Common myeloid progenitor, CD34-positive (primary cell): ENCODE data around the gene KCNMA1.

Source experiments
- CTCF ChIA-PET: fragments of 350-600 bp; sonication (Branson Sonifier 250); formaldehyde crosslinking; loops from one replicate; lab custom pipeline; 2021; ENCODE audit warnings: antibody characterized with exemption; lab: Charles Lee
- POLR2A ChIA-PET: fragments of 350-600 bp; sonication (Branson Sonifier 250); formaldehyde crosslinking; loops from one replicate; lab custom pipeline; 2021; ENCODE audit warnings: antibody characterized with exemption; lab: Charles Lee
- DNase-seq, 3 donors: peaks; one replicate each; pipeline versions ENCODE4 v3.0.0 to v3.0.0-alpha.2; 2013
- H3K27ac ChIP-seq, 2 experiments: 1 replicate in 1 of 2; 2 replicates in 1 of 2; pipeline ENCODE4 v1.7.0; 2013; ENCODE audit warnings: inconsistent platforms in 2 of 2, low read length in 2 of 2, mild to moderate bottlenecking in 2 of 2, low read depth in 1 of 2, moderate library complexity in 1 of 2; ENCODE audit not compliant: severe bottlenecking in 2 of 2, insufficient read depth in 1 of 2, poor library complexity in 1 of 2
- H3K27me3 ChIP-seq, 5 experiments: replicated peaks in 2 of 5; 1 replicate in 3 of 5; 2 replicates in 2 of 5; pipeline versions ENCODE4 v1.6.1 to v1.7.0; 2013; ENCODE audit warnings: low read length in 4 of 5, mild to moderate bottlenecking in 2 of 5, moderate library complexity in 2 of 5, inconsistent platforms in 1 of 5; ENCODE audit not compliant: insufficient read depth in 5 of 5, control insufficient read depth in 4 of 5
- H3K36me3 ChIP-seq, 4 experiments: 1 replicate in 2 of 4; 2 replicates in 2 of 4; pipeline versions ENCODE4 v1.6.1 to v1.7.0; 2013; ENCODE audit warnings: low read length in 3 of 4, control low read depth in 1 of 4, mild to moderate bottlenecking in 1 of 4; ENCODE audit not compliant: control insufficient read depth in 4 of 4, insufficient read depth in 4 of 4
- H3K4me1 ChIP-seq, 4 experiments: 1 replicate in 3 of 4; 2 replicates in 1 of 4; pipeline versions ENCODE4 v1.6.1 to v1.7.1; 2013; ENCODE audit warnings: low read length in 3 of 4, mild to moderate bottlenecking in 3 of 4, control low read depth in 1 of 4, inconsistent platforms in 1 of 4, moderate library complexity in 1 of 4; ENCODE audit not compliant: control insufficient read depth in 4 of 4, insufficient read depth in 4 of 4; ENCODE audit errors: control extremely low read depth in 1 of 4
- H3K4me3 ChIP-seq, 7 experiments: 1 replicate in 4 of 7; 2 replicates in 3 of 7; pipeline versions ENCODE4 v1.5.1 to v1.7.0; 2013; ENCODE audit warnings: mild to moderate bottlenecking in 7 of 7, low read length in 6 of 7, moderate library complexity in 6 of 7, inconsistent platforms in 2 of 7, low read depth in 2 of 7, control low read depth in 1 of 7; ENCODE audit not compliant: insufficient read depth in 4 of 7, control insufficient read depth in 1 of 7; ENCODE audit errors: extremely low read depth in 1 of 7
- H3K9me3 ChIP-seq, 5 experiments: 1 replicate in 4 of 5; 2 replicates in 1 of 5; pipeline versions ENCODE4 v1.6.1 to v1.7.1; 2013; ENCODE audit warnings: low read length in 4 of 5, mild to moderate bottlenecking in 2 of 5, inconsistent platforms in 1 of 5, low read depth in 1 of 5, moderate library complexity in 1 of 5; ENCODE audit not compliant: control insufficient read depth in 4 of 5, insufficient read depth in 2 of 5; ENCODE audit errors: control extremely low read depth in 1 of 5
- WGBS: methylation state at CpG from one replicate; pipeline ENCODE4 v1.1.5; 2013; ENCODE audit not compliant: insufficient coverage; 5-methylcytosine and 5-hydroxymethylcytosine counted together

The KCNMA1 gene

GRCh38 chr10:77325233-77325537 is 312.4 kb downstream of the KCNMA1 start:
- Histone ChIP-seq H3K27ac (no peak overlapping the region), H3K9me3 (no peaks in the 10 kb centered on the region), H3K27me3 (peaks cover 0 to 7% (median 2%) of the 10 kb centered on the region in 5 experiments), H3K4me3 (no peak overlapping the region), H3K36me3 (no peaks in the 10 kb centered on the region), H3K4me1 (no peaks in the 10 kb centered on the region)
- no peak for DNase-seq
- WGBS, result 100% methylated on average over 3 of the region's 4 CpGs
- CTCF ChIA-PET, result interaction anchor here (1.0 to 1.4 kb wide), 2 partner anchors 74 kb away, joined by 3 to 5 read pairs; no protein-coding TSS in a partner anchor
- POLR2A ChIA-PET, result no interaction called here

GRCh38 chr10:77321838-77322237 is 315.8 kb downstream of the KCNMA1 start:
- Histone ChIP-seq H3K27me3 (peaks cover 0 to 10% (median 6%) of the 10 kb centered on the region in 5 experiments), H3K36me3 (no peaks in the 10 kb centered on the region), H3K27ac (no peak overlapping the region), H3K9me3 (no peaks in the 10 kb centered on the region), H3K4me3 (no peak overlapping the region), H3K4me1 (no peaks in the 10 kb centered on the region)
- 85% methylated on average over 2 of the region's 3 CpGs for WGBS
- POLR2A ChIA-PET, result no interaction called here
- CTCF ChIA-PET, result interaction anchor here (1.0 kb wide), 1 partner anchor 9 kb away, joined by 3 read pairs; no protein-coding TSS in a partner anchor
- peak in 2 of 3 donors; percentile 22 to 27 for DNase-seq

GRCh38 chr10:77320971-77321471 is 316.6 kb downstream of the KCNMA1 start:
- POLR2A ChIA-PET, result no interaction called here
- DNase-seq, result no peak
- no peak overlapping the region for H3K4me3 ChIP-seq
- no peak overlapping the region for H3K27ac ChIP-seq
- 89% methylated on average over 1 of the region's 2 CpGs for WGBS
- no peaks in the 10 kb centered on the region for H3K36me3 ChIP-seq
- no peaks in the 10 kb centered on the region for H3K9me3 ChIP-seq
- H3K27me3 ChIP-seq, result peaks cover 0 to 13% (median 6%) of the 10 kb centered on the region in 5 experiments
- H3K4me1 ChIP-seq, result no peaks in the 10 kb centered on the region
- CTCF ChIA-PET, result interaction anchor here (0.9 to 1.0 kb wide), 2 partner anchors 8 to 19 kb away, joined by 3 read pairs; no protein-coding TSS in a partner anchor

DNA sequence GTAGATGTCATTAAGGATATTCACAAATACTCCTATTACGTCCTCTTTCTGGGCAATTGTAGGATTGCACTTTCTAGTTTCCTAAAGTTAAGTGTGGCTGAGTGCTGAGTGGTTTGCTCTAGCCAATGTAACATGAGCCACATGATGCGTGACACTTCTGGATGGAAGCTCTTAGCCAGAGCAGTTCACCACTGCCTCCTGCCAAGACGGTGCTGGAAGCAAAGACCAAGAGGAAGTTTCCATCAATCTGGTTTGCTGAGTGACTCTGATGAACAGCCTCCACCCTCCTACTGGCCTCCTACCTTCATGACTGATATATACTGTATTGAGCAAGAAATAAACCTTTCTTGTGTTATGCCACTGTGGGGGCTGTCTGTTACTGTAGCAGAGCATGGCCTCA is 318.1 kb downstream of the KCNMA1 start:
- H3K4me1 ChIP-seq, result no peaks in the 10 kb centered on the region
- no peaks in the 10 kb centered on the region for H3K36me3 ChIP-seq
- ChIA-PET CTCF (interaction anchor here (1.3 kb wide), 1 partner anchor 22 kb away, joined by 3 read pairs; no protein-coding TSS in a partner anchor), POLR2A (no interaction called here)
- H3K27me3 ChIP-seq, result peaks cover 0 to 14% (median 10%) of the 10 kb centered on the region in 5 experiments
- H3K9me3 ChIP-seq, result no peaks in the 10 kb centered on the region
- WGBS, result no CpG with 5 or more reads among the region's 3 CpGs
- no peak for DNase-seq
- no peak overlapping the region for H3K4me3 ChIP-seq
- H3K27ac ChIP-seq, result no peak overlapping the region

GRCh38 chr10:77318739-77319138 is 318.9 kb downstream of the KCNMA1 start:
- WGBS, result 100% methylated on average over 1 of the region's 3 CpGs
- DNase-seq, result no peak
- H3K36me3 ChIP-seq, result no peaks in the 10 kb centered on the region
- ChIA-PET POLR2A (no interaction called here), CTCF (interaction anchor here (1.3 kb wide), 1 partner anchor 21 kb away, joined by 3 read pairs; no protein-coding TSS in a partner anchor)
- H3K27me3 ChIP-seq, result peaks cover 0 to 18% (median 10%) of the 10 kb centered on the region in 5 experiments
- no peaks in the 10 kb centered on the region for H3K4me1 ChIP-seq
- H3K9me3 ChIP-seq, result no peaks in the 10 kb centered on the region
- H3K4me3 ChIP-seq, result no peak overlapping the region
- no peak overlapping the region for H3K27ac ChIP-seq

GRCh38 chr10:77317221-77317620 is 320.4 kb downstream of the KCNMA1 start:
- 74% methylated on average over 4 of the region's 5 CpGs for WGBS
- DNase-seq, result no peak
- peaks cover 0 to 15% (median 7%) of the 10 kb centered on the region in 5 experiments for H3K27me3 ChIP-seq
- H3K4me1 ChIP-seq, result no peaks in the 10 kb centered on the region
- ChIA-PET POLR2A (no interaction called here), CTCF (no interaction called here)
- H3K4me3 ChIP-seq, result no peak overlapping the region
- H3K27ac ChIP-seq, result no peak overlapping the region
- H3K9me3 ChIP-seq, result no peaks in the 10 kb centered on the region
- no peaks in the 10 kb centered on the region for H3K36me3 ChIP-seq

DNA sequence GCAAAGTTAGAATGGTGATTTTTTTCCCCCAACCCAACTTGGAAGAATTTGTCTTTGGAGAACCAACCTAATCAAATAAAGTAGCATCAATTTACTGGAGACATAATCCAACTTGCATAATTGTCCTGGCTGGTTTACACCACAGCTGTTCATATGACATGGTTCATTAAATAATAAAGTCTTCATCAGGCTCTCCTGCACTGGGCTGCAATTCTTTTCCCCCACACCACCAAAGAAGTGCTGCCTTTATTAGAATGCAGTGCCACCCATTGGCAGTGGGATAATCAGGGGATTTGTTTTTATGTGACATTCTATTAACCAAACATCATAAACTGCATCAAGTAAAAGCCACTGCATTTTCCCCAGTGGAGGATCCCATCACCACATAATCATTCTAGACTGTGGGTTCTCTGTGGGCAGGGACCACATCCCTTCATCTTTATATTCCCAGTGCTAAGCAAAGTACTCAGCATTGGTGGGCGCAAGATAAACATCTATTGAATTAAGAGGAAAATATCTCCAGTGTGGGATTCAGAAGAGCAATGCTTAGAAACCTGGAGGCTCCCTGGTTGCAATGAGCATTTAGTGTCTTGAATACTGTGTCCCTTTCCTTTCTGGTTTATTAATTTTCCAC is 322.0 kb downstream of the KCNMA1 start:
- WGBS, result 100% methylated on average over 1 of the region's 1 CpG
- no peaks in the 10 kb centered on the region for H3K4me1 ChIP-seq
- POLR2A ChIA-PET, result no interaction called here

More for the DNA sequence above, 322.0 kb downstream of the KCNMA1 start:
- Histone ChIP-seq H3K27me3 (peaks cover 0 to 28% (median 11%) of the 10 kb centered on the region in 5 experiments), H3K9me3 (no peaks in the 10 kb centered on the region), H3K36me3 (no peaks in the 10 kb centered on the region), H3K27ac (no peak overlapping the region), H3K4me3 (no peak overlapping the region)
- DNase-seq, result no peak
- CTCF ChIA-PET, result interaction anchor here (1.3 kb wide), 1 partner anchor 12 kb away, joined by 3 read pairs; no protein-coding TSS in a partner anchor
